Posterior vena cava (tissue), 2 donors: ENCODE results near the gene KIF1C. TPM values are rescaled to one million over a fixed set of nuclear protein-coding genes. Genes with fewer than 3 reads are reported as not detected.
"Not testable (repeated sequence)": the region's sequence is repeated elsewhere in the genome, so short reads cannot be mapped to it uniquely, and the experiment has no call there.

Experiments
- DNase-seq: peaks from one replicate; pipeline ENCODE4 v3.0.0-alpha.2; 2020; ENCODE audit warnings: low spot score
- intact Hi-C, 2 donors: fragments of 100-400 bp; cut with DNase I; formaldehyde crosslinking; loops; one replicate each; pipeline versions ENCODE4 v1.14.1 to v1.14.2; 2022 to 2023
- total RNA-seq, 2 donors: library from RNA; stranded (reverse); fragmentation: NEBNext Ultra II Directional; extraction: Animal tissue kit (Norgen Biotek cat#: 25700); gene quantifications; one replicate each; pipeline ENCODE4 v1.2.1, GENCODE V29; 2021
- donor health status: DM: yes; HTN: yes; CAD: no.
- donor health status: DM: yes; HTN: yes; CAD: no.

The KIF1C gene
- total RNA-seq, 2 donors from 2014 or later, result 192 to 254 TPM

DNA sequence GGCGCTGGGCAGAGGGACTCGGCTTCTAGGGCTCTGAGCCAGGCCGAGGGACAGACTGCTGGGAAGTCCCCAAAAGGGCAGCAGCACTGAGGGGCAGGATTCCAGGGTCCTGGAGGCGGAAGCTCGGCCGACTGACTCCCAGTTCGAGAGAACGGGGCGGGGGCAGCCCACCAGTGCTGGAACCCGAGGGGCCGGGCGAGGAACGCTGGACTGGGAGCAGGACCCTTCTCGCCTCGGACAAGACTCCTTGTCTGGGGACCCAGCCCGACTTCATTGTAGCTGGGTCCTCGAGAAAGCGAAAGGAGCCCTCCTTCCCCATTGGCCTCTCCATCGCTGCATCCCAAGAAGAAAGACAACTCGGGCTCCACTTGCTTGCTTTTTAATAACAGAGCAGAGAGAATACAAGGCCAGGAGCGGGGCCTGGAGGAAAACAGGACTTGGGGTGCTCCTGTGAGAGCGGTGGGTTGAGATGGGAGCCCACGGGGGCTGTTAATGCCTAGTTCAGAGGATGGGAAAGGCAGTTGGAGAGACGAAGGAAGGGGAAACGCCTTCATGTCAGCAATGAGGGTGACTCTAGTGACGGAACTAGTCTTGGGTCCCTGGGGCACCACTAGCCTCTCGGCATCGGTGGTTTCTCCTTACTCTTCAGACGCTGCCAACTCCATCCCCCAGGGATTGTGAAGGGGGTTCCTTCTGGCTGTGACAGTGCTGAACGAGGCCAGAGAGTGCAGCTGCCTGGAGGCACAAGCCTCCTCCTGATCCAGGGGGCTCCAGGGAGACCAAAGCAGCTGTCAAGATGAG is 9.8 kb upstream of the KIF1C start:
- DNase-seq, result no peak
- intact Hi-C loops, result no loop called here

DNA sequence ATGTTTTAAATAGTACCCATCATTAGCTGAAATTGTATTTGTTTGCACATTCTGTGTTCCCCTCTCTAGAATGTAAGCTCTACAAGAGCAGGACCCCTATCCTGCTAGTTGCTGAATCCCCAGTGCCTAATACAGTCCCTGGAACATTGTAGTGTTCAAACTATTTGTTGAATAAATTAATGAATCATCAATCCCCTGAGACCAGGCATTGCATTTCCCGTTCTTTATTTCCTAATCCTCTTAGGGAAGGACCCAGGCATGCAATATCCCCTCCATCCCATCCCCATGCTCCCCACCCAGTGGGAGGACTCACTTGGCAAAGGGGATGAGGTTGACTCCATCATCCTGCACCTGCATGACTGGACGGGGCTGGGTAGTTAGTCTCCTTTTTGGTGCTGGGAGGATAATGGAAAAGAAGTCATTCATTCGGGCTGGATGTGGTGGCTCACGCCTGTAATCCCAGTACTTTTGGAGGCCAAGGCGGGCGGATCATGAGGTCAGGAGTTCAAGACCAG is 3.6 kb upstream of the KIF1C start:
- intact Hi-C loops, result no loop called here
- no peak for DNase-seq

GRCh38 chr17:4998027-4998731 is 429 bp downstream of the KIF1C start:
- intact Hi-C loops, result no loop called here
- peak; percentile 88 for DNase-seq

DNA sequence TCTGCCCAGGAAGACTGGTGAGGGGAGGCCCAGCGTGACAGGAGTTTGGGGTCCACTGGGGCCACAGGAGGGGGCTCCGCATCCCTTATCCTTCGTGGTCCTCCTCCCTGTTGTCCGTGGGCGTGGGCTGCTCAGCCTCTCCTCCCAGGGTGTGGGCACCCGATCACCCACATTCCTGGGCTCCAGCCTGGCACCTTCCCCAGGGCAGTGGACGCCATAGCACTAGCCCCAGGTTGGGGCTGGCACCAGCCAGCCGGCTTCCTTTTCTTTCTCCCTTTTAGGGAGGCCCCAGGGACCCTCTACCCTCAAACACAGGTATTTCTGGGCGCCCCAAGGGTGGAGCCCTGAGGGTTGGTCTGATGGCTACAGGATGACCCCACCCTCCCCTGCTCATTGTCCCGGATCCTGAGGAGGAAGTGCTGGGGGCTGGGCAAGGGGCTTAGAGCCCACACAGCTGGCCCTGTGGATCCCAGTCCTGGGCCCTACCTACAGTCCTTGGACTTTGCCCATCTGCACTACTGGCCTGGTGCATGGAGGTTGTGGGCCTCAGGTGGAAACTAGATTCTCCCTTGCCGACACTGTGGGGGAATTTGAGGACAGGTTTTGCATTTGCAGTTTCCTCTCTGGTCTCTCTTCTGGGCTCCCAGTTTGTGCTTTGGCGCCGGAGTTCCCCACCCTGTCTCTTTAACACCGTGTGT is 1.1 kb downstream of the KIF1C start:
- intact Hi-C loops, result no loop called here
- DNase-seq, result peak; percentile 76

DNA sequence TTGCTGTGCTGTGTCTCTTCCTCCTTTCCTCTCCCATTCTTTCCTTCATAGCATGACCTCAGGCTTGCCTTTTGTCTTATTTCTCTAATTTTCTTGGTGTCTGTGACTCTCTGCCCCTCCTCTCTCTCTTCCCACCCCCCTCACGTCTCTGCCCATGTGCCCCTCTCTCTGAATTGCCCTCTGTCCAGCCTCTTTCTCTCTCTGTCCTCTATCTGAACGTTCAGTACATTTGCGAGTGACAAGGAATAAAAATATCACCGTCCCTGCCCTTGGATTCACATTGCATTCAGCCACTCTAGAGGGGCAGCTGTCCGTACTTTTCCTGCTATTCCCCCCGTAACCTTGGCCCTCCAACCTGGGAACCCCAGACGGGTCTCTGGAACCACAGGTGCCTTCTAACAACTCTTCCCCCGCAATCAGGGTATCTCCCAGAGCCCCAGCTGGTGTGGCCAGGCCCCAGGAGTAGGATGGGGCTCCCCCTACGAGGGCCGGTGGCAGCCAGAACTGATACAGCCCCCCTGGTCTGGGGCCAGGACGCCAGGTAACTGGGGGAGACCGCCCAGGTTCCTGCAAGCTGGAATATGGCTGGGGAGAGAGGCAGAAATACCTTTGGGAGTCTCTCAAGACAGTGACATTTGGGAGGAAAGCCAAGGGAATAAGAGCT is 1.8 kb downstream of the KIF1C start:
- DNase-seq, result peak; percentile 79
- intact Hi-C loops, result no loop called here

DNA sequence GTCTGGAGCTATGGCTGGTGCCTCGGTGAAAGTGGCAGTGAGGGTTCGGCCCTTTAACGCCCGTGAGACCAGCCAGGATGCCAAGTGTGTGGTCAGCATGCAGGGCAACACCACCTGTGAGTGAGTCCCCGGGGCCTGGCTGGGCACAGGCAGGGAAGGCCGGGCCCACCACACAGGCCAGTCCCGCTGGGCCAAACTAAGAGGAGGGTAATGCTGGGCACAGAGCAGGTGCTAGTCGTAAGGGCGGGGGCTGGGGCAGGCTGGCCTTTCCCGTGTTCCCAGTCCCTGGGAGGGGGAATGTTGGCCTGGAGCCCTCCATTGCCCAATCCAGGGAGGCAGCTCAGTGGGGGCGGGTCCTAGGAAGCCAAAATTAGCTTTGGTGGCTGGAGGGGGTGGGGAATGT is 2.5 kb downstream of the KIF1C start:
- DNase-seq, result peak; percentile 90
- intact Hi-C loops, result no loop called here

GRCh38 chr17:5002121-5002788 is 4.5 kb downstream of the KIF1C start:
- intact Hi-C loops, result no loop called here
- no peak for DNase-seq

DNA sequence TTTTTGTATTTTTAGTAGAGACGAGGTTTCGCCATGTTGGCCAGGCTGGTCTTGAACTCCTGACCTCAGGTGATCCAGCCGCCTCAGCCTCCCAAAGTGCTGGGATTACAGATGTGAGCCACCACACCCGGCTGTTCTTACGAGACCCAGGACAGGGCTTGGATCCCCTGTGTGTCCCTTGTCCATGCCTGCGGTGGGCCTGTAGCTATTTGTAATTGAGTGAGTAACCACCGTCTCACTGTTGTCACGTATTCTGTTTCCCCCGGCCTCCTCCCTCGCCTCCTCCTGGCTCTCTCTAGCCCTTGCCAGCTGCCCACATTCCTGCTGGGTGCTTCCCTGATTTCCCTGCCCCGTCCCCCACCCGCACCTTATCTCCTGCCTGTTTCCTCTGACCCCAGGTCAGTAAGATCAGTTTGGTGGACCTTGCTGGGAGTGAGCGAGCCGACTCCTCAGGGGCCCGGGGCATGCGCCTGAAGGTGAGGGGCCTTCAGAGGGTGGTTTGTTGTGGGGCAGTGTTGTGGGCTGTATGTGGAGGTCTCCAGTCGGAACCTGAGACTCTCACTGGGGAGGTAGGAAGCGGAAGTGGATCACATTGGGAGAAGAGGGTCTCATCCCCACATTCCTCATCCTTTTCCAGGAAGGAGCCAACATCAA is 5.6 kb downstream of the KIF1C start:
- intact Hi-C loops, result no loop called here
- peak; percentile 67 for DNase-seq

- no peak for DNase-seq
- intact Hi-C loops, result no loop called here
Observed at GRCh38 chr17:5011928-5012327, 14.2 kb downstream of the KIF1C start.

- intact Hi-C loops, result no loop called here
- DNase-seq, result no peak
Observed at GRCh38 chr17:5014357-5014756, 16.6 kb downstream of the KIF1C start.

- intact Hi-C loops, result no loop called here
- DNase-seq, result no peak
Observed at GRCh38 chr17:5019475-5019956, 21.8 kb downstream of the KIF1C start.

- intact Hi-C loops, result no loop called here
- no peak for DNase-seq
Observed at GRCh38 chr17:5020502-5021023, 22.8 kb downstream of the KIF1C start.

- DNase-seq, result no peak
- intact Hi-C loops, result no loop called here
Observed at GRCh38 chr17:5022171-5022711, 24.5 kb downstream of the KIF1C start.

GRCh38 chr17:5023588-5024147 is 25.9 kb downstream of the KIF1C start:
- DNase-seq, result no peak
- intact Hi-C loops, result no loop called here

DNA sequence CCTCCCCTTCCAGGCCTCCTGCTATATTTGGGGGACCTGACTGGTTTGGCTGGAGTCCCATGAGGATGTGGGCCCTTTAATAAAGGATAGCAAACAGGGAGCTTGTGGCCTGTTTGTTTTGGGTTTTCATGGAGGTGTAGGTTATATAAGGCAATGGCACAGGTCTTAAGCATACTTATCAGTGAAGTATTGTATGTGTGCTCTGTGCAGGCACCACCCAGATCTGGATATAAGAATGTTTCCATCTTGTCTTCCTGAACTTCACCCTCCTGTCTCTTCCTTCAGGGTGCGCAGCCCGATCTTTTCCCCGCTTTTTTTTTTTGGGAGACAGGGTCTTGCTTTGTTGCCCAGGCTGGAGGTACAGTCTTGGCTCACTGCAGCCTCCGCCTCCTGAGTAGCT is 26.9 kb downstream of the KIF1C start:
- no peak for DNase-seq
- intact Hi-C loops, result no loop called here

GRCh38 chr17:5027299-5027698 is 29.5 kb downstream of the KIF1C start:
- intact Hi-C loops, result no loop called here
- DNase-seq, result no peak

DNA sequence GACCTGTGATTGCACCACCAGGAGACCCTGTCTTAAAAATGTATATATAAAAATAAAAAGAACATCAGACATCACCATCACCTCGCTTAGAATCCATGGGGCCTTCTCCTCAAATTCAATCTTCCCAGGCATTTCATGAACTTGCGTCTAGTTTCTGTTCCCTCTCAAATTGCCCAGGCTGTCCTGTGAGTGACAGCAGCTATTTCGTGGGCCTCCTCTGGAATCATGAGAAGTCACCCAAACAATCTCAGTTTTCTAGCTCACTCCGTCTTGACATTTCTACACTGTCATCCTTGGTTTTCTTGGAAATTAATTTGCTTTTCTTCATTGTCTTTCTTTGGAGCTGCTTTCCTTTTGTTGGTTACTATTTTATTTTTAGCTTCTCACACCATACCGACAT is 30.2 kb downstream of the KIF1C start:
- intact Hi-C loops, result no loop called here
- DNase-seq, result no peak

DNA sequence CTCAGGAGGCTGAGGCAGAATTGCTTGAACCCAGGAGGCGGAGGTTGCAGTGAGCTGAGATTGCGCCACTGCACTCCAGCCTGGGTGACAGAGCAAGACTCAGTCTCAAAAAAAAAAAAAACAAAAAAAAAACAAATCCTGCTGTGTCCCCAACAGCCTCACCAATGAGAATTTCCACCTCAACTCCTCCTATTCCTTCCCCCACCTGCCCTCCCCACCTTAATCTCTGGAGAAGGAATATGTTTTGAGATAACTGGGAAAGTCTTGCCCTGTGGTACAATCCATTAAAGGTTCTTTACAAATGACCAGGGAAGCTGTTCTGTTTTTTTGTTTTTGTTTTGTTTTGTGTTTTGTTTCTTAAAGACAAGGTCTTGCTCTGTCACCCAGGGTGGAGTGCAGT is 32.4 kb downstream of the KIF1C start:
- intact Hi-C loops, DNase-seq: not testable (repeated sequence)
